Ovary (tissue), 3 donors: ENCODE results near the gene PDCD6IP.

Experiments
- POLR2A ChIP-seq: fragments of 450-650 bp; IDR thresholded peaks from one replicate; pipeline ENCODE4 v1.6.1; 2017; ENCODE audit warnings: antibody characterized with exemption, mild to moderate bottlenecking, moderate library complexity
- TF ChIP-seq, protein P1 (sequence below), 3 donors: fragments of 450-650 bp in 2 of 3; fragments of 200-600 bp in 1 of 3; IDR thresholded peaks; one replicate each; pipeline versions ENCODE4 v1.5.1 to v1.8.0; 2016 to 2022; ENCODE audit warnings: antibody characterized with exemption in 3 of 3, mild to moderate bottlenecking in 1 of 3
- donor health status: DM: no; HTN: no; CAD: no.

GRCh38 chr3:33775363-33775762, 23.1 kb upstream of the PDCD6IP start:
- TF ChIP-seq, protein P1, sequence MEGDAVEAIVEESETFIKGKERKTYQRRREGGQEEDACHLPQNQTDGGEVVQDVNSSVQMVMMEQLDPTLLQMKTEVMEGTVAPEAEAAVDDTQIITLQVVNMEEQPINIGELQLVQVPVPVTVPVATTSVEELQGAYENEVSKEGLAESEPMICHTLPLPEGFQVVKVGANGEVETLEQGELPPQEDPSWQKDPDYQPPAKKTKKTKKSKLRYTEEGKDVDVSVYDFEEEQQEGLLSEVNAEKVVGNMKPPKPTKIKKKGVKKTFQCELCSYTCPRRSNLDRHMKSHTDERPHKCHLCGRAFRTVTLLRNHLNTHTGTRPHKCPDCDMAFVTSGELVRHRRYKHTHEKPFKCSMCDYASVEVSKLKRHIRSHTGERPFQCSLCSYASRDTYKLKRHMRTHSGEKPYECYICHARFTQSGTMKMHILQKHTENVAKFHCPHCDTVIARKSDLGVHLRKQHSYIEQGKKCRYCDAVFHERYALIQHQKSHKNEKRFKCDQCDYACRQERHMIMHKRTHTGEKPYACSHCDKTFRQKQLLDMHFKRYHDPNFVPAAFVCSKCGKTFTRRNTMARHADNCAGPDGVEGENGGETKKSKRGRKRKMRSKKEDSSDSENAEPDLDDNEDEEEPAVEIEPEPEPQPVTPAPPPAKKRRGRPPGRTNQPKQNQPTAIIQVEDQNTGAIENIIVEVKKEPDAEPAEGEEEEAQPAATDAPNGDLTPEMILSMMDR (IDR thresholded peaks at IDR 0.05) = no peak
- no peak for TF ChIP-seq POLR2A
